ENCODE measurements around the gene KCNK16. TPM values are rescaled to one million over a fixed set of nuclear protein-coding genes. Genes with fewer than 3 reads are reported as not detected.

KCNK16 gene
- total RNA-seq, 1 donor from 2014 or later, result not detected

- Histone ChIP-seq H3K4me3 (ENCODE audit: low read depth, low read length) (no peak overlapping the region), H3K27me3 (ENCODE audit: control insufficient read depth, insufficient read depth, low read length) (peaks cover 4% of the 10 kb centered on the region), H3K36me3 (ENCODE audit: control insufficient read depth, insufficient read depth, low read length) (no peaks in the 10 kb centered on the region)
- peak; percentile 88 for TF ChIP-seq CTCF (IDR thresholded peaks at IDR 0.05; ENCODE audit: insufficient read depth, low read length, poor library complexity, severe bottlenecking)
- no peak for DNase-seq (ENCODE audit: low read depth)
These were observed 19.7 kb downstream of the KCNK16 start for GRCh38 chr6:39302669-39303424.

GRCh38 chr6:39302011-39302410, 20.5 kb downstream of the KCNK16 start:
- no peak overlapping the region for H3K4me3 ChIP-seq (ENCODE audit: low read depth, low read length)
- no peaks in the 10 kb centered on the region for H3K36me3 ChIP-seq (ENCODE audit: control insufficient read depth, insufficient read depth, low read length)
- TF ChIP-seq CTCF (IDR thresholded peaks at IDR 0.05; ENCODE audit: insufficient read depth, low read length, poor library complexity, severe bottlenecking), result no peak
- peaks cover 4% of the 10 kb centered on the region for H3K27me3 ChIP-seq (ENCODE audit: control insufficient read depth, insufficient read depth, low read length)
- DNase-seq (ENCODE audit: low read depth), result no peak

- no peaks in the 10 kb centered on the region for H3K36me3 ChIP-seq (ENCODE audit: control insufficient read depth, insufficient read depth, low read length)
- no peak overlapping the region for H3K4me3 ChIP-seq (ENCODE audit: low read depth, low read length)
- H3K27me3 ChIP-seq (ENCODE audit: control insufficient read depth, insufficient read depth, low read length), result peaks cover 4% of the 10 kb centered on the region
- DNase-seq (ENCODE audit: low read depth), result no peak
- peak; percentile 34 for TF ChIP-seq CTCF (IDR thresholded peaks at IDR 0.05; ENCODE audit: insufficient read depth, low read length, poor library complexity, severe bottlenecking)
These were observed 20.9 kb downstream of the KCNK16 start for GRCh38 chr6:39301606-39302005.

GRCh38 chr6:39300739-39301138, 21.8 kb downstream of the KCNK16 start:
- H3K27me3 ChIP-seq (ENCODE audit: control insufficient read depth, insufficient read depth, low read length), result peaks cover 4% of the 10 kb centered on the region
- no peak for DNase-seq (ENCODE audit: low read depth)
- H3K36me3 ChIP-seq (ENCODE audit: control insufficient read depth, insufficient read depth, low read length), result no peaks in the 10 kb centered on the region
- no peak for TF ChIP-seq CTCF (IDR thresholded peaks at IDR 0.05; ENCODE audit: insufficient read depth, low read length, poor library complexity, severe bottlenecking)
- no peak overlapping the region for H3K4me3 ChIP-seq (ENCODE audit: low read depth, low read length)

- DNase-seq (ENCODE audit: low read depth), result no peak
- Histone ChIP-seq H3K36me3 (ENCODE audit: control insufficient read depth, insufficient read depth, low read length) (no peaks in the 10 kb centered on the region), H3K4me3 (ENCODE audit: low read depth, low read length) (no peak overlapping the region), H3K27me3 (ENCODE audit: control insufficient read depth, insufficient read depth, low read length) (peaks cover 4% of the 10 kb centered on the region)
- no peak for TF ChIP-seq CTCF (IDR thresholded peaks at IDR 0.05; ENCODE audit: insufficient read depth, low read length, poor library complexity, severe bottlenecking)
These were observed 24.4 kb downstream of the KCNK16 start for GRCh38 chr6:39298061-39298460.
